K562 (cell line): Measurements from ENCODE around the gene HCST. TPM values are rescaled to one million over a fixed set of nuclear protein-coding genes. Genes with fewer than 3 reads are reported as not detected.
A peak's percentile ranks its signal among the peaks of the same experiment; 100 is the strongest.
"Not testable (repeated sequence)": the region's sequence is repeated elsewhere in the genome, so short reads cannot be mapped to it uniquely, and the experiment has no call there.

ENCODE experiments used
- ATAC-seq: fragments of 200-7000 bp; cut with Tn5 transposase; 3 replicates; pipeline ENCODE4 v1.9.1; 2020; ENCODE audit warnings: moderate library complexity
- BruUV-seq: library from RNA; stranded (reverse); fragments of 400-500 nt; replicated peaks from 2 replicates; lab custom pipeline; 2021; lab: Mats Ljungman, UMichigan
- CTCF ChIA-PET: fragments of 300-600 bp; formaldehyde crosslinking; extraction: SDS; loops from one replicate; lab custom pipeline; 2021; ENCODE audit warnings: low intra/inter-chr PET ratio; lab: Yijun Ruan, JAX
- POLR2A ChIA-PET: fragments of 300-600, 350-650 bp; sonication (Branson Sonifier 250); formaldehyde crosslinking; extraction: SDS; loops from one replicate; lab custom pipeline; 2021; ENCODE audit warnings: antibody characterized with exemption, inconsistent platforms; lab: Yijun Ruan, JAX
- DNase-seq, 4 experiments: peaks; one replicate each; pipeline versions ENCODE4 v3.0.0 to v3.0.0-alpha.2; 2011 to 2018; ENCODE audit warnings: low spot score in 3 of 4, mixed read lengths in 3 of 4; ENCODE audit errors: extremely low read depth in 1 of 4
- FAIRE-seq: peaks from 2 replicates; lab custom pipeline; 2011; peaks lifted over from hg19 to GRCh38; lab: Jason Lieb, UNC
- H2AFZ ChIP-seq: 2 replicates; pipeline ENCODE4 v1.6.0; 2011; ENCODE audit warnings: low read depth, low read length, control low read depth, inconsistent platforms
- H3K27ac ChIP-seq: fragments of 200-600 bp; 3 replicates; pipeline ENCODE4 v1.8.0; 2011; ENCODE audit warnings: low read depth, mild to moderate bottlenecking, control low read depth, inconsistent platforms, low read length, moderate library complexity, mixed read lengths; ENCODE audit errors: extremely low read depth
- H3K27me3 ChIP-seq, 2 experiments: fragments of 300-600 bp in 1 of 2; 2 replicates in 1 of 2; 3 replicates in 1 of 2; pipeline versions ENCODE4 v1.6.0 to v1.8.0; 2011; ENCODE audit warnings: inconsistent platforms in 2 of 2, low read length in 2 of 2, mild to moderate bottlenecking in 1 of 2, mixed read lengths in 1 of 2, moderate library complexity in 1 of 2; ENCODE audit not compliant: control insufficient read depth in 2 of 2, insufficient read depth in 2 of 2
- H3K36me3 ChIP-seq: fragments of 300-600 bp; 3 replicates; pipeline ENCODE4 v1.8.0; 2011; ENCODE audit warnings: mild to moderate bottlenecking, low read length, inconsistent platforms; ENCODE audit not compliant: control insufficient read depth, insufficient read depth
- H3K4me1 ChIP-seq, 2 experiments: fragments of 200-600 bp in 1 of 2; replicated peaks in 1 of 2; 2 replicates in 1 of 2; 3 replicates in 1 of 2; pipeline versions ENCODE4 v1.5.1 to v1.8.0; 2011; ENCODE audit warnings: inconsistent platforms in 2 of 2, low read length in 2 of 2, mild to moderate bottlenecking in 1 of 2, mixed read lengths in 1 of 2, moderate library complexity in 1 of 2; ENCODE audit not compliant: control insufficient read depth in 2 of 2, insufficient read depth in 2 of 2
- H3K4me2 ChIP-seq: 2 replicates; pipeline ENCODE4 v1.6.1; 2011; ENCODE audit warnings: low read length, control low read depth, inconsistent platforms, mixed read lengths; ENCODE audit not compliant: insufficient read depth
- H3K4me3 ChIP-seq: fragments of 200-600 bp; sonication (generic), shearing (Covaris generic); 2 replicates; pipeline ENCODE4 v1.5.1; 2016; ENCODE audit warnings: control low read depth, inconsistent platforms
- H3K79me2 ChIP-seq: fragments of 200-600 bp; 3 replicates; pipeline ENCODE4 v1.8.0; 2011; ENCODE audit warnings: low read length, inconsistent platforms; ENCODE audit not compliant: control insufficient read depth, insufficient read depth
- H3K9ac ChIP-seq, 2 experiments: 2 replicates each; pipeline versions ENCODE4 v1.6.0 to v1.6.1; 2011; ENCODE audit warnings: low read depth in 2 of 2, low read length in 2 of 2, control low read depth in 1 of 2, inconsistent platforms in 1 of 2, mild to moderate bottlenecking in 1 of 2, mixed read lengths in 1 of 2; ENCODE audit not compliant: insufficient read depth in 1 of 2
- H3K9me1 ChIP-seq: one replicate; pipeline ENCODE4 v1.6.0; 2011; ENCODE audit warnings: inconsistent platforms, mild to moderate bottlenecking, low read length, moderate library complexity; ENCODE audit not compliant: control insufficient read depth, insufficient read depth
- H3K9me3 ChIP-seq: replicated peaks from 2 replicates; pipeline ENCODE4 v1.5.1; 2011; ENCODE audit warnings: low read depth, low read length, inconsistent platforms; ENCODE audit not compliant: control insufficient read depth, insufficient read depth
- H4K20me1 ChIP-seq: replicated peaks from 2 replicates; pipeline ENCODE4 v1.6.1; 2011; ENCODE audit warnings: low read length, inconsistent platforms, mixed read lengths; ENCODE audit not compliant: control insufficient read depth, insufficient read depth
- ATF3 ChIP-seq, 2 experiments: fragments of 450-650 bp in 1 of 2; sonication (generic) in 1 of 2; formaldehyde crosslinking in 1 of 2; IDR thresholded peaks in 1 of 2; conservative IDR thresholded peaks in 1 of 2; 2 replicates each; pipeline versions ENCODE4 v1.6.1 to v1.8.1; 2016 to 2023; ENCODE audit warnings: mild to moderate bottlenecking in 2 of 2, moderate library complexity in 2 of 2, inconsistent platforms in 1 of 2, missing genetic modification reagents in 1 of 2
- CBX3 ChIP-seq, 2 experiments: IDR thresholded peaks; 1 replicate in 1 of 2; 2 replicates in 1 of 2; pipeline ENCODE4 v1.6.1; 2012; ENCODE audit warnings: inconsistent platforms in 2 of 2, low read length in 2 of 2, borderline replicate concordance in 1 of 2, control low read depth in 1 of 2
- CREB1 ChIP-seq, 2 experiments: sonication (generic) in 1 of 2; formaldehyde crosslinking in 1 of 2; IDR thresholded peaks; 2 replicates each; pipeline versions ENCODE4 v1.6.1 to v1.8.0; 2012 to 2022; ENCODE audit warnings: inconsistent platforms in 1 of 2, mild to moderate bottlenecking in 1 of 2, missing genetic modification reagents in 1 of 2, moderate library complexity in 1 of 2
- FIP1L1 ChIP-seq: fragments of 200-400 bp; formaldehyde crosslinking; IDR thresholded peaks from 2 replicates; pipeline ENCODE4 v1.6.1; 2018; ENCODE audit warnings: mild to moderate bottlenecking, low read depth, low read length; ENCODE audit not compliant: poor library complexity, severe bottlenecking
- HDGF ChIP-seq: fragments of 450-650 bp; IDR thresholded peaks from 2 replicates; pipeline ENCODE4 v1.6.1; 2016
- KLF6 ChIP-seq: fragments of 250-450 bp; sonication (Bioruptor Pico); IDR thresholded peaks from 2 replicates; pipeline ENCODE4 v1.4.0; 2020; ENCODE audit warnings: mild to moderate bottlenecking, moderate library complexity, borderline replicate concordance
- MYNN ChIP-seq, 2 experiments: sonication (generic); formaldehyde crosslinking in 1 of 2; IDR thresholded peaks; 2 replicates each; pipeline versions ENCODE4 v1.5.0 to v1.6.1; 2016 to 2020; ENCODE audit warnings: antibody characterized with exemption in 1 of 2, missing genetic modification reagents in 1 of 2
- PBX2 ChIP-seq, 2 experiments: IDR thresholded peaks in 1 of 2; conservative IDR thresholded peaks in 1 of 2; 2 replicates each; pipeline ENCODE4 v1.6.1; 2016; ENCODE audit warnings: low read depth in 2 of 2, mild to moderate bottlenecking in 1 of 2, missing compliant biosample characterization in 1 of 2, missing genetic modification characterization in 1 of 2, moderate library complexity in 1 of 2
- SMARCE1 ChIP-seq: fragments of 450-650 bp; IDR thresholded peaks from 2 replicates; pipeline ENCODE4 v1.7.1; 2016; ENCODE audit warnings: mild to moderate bottlenecking
- SP1 ChIP-seq: sonication (generic); formaldehyde crosslinking; IDR thresholded peaks from 2 replicates; pipeline ENCODE4 v1.8.1; 2022; ENCODE audit warnings: mild to moderate bottlenecking, missing genetic modification reagents
- TCF7L2 ChIP-seq: fragments of 150-350 bp; IDR thresholded peaks from 2 replicates; pipeline ENCODE4 v1.6.1; 2016; ENCODE audit warnings: low read depth, mild to moderate bottlenecking, low read length, moderate library complexity
- ZNF263 ChIP-seq: sonication (generic); formaldehyde crosslinking; IDR thresholded peaks from 2 replicates; pipeline ENCODE4 v1.8.0; 2022; ENCODE audit warnings: mild to moderate bottlenecking, missing genetic modification reagents, borderline replicate concordance
- ZNF316 ChIP-seq: fragments of 450-650 bp; IDR thresholded peaks from 2 replicates; pipeline ENCODE4 v1.6.1; 2016
- WGBS: fragments of 100-300 bp; shearing (Covaris generic); methylation state at CpG from one replicate; pipeline ENCODE4 v1.1.6; 2016; ENCODE audit warnings: low coverage, mixed read lengths; ENCODE audit not compliant: insufficient coverage; ENCODE audit errors: missing lambda C conversion rate; 5-methylcytosine and 5-hydroxymethylcytosine counted together
- in situ Hi-C: fragments of 300-500 bp; cut with MboI; formaldehyde crosslinking; loops from 4 replicates; pipeline ENCODE4 v1.15.0; 2018; ENCODE audit warnings: inconsistent platforms, mixed read lengths
- intact Hi-C: fragments of 100-400 bp; cut with micrococcal nuclease; formaldehyde crosslinking; loops from 2 replicates; pipeline ENCODE4 v1.14.2; 2022
- polyA plus RNA-seq, 8 experiments: library from polyadenylated mRNA; depleted of rRNA in 4 of 8; stranded (reverse) in 5 of 8; unstranded in 3 of 8; fragments of >200 nt; fragmentation: Nextera tagmentation in 2 of 8; fragmentation: Illumina TruSeq in 1 of 8; extraction: Ambion mirVana in 2 of 8; extraction: Trizol in 1 of 8; gene quantifications; 2 replicates each; pipeline versions ENCODE4 v1.2.1 to v1.2.3, GENCODE V29; 2011 to 2014; ENCODE audit warnings: inconsistent platforms in 1 of 8, missing spikeins in 1 of 8
- total RNA-seq, 7 experiments: library from RNA; depleted of rRNA in 6 of 7; stranded (reverse); fragments of >200 nt in 6 of 7; fragmentation: Illumina TruSeq in 2 of 7; extraction: Trizol in 2 of 7; gene quantifications; 2 replicates each; pipeline versions ENCODE4 v1.2.1 to v1.2.3, GENCODE V29; 2011 to 2021; ENCODE audit warnings: low replicate concordance in 1 of 7

The HCST gene
- total and polyA plus RNA-seq, 9 of the 15 experiments (the other 6 are each of a cell fraction or from before 2014, with no cell fraction given): 0.29 to 1.9 (median 0.95) TPM; not detected in 2

- TF ChIP-seq KLF6 (no peak), ZNF263 (CRISPR knock-in tag) (no peak), TCF7L2 (no peak), FIP1L1 (peak; percentile 63), CREB1 (IDR thresholded peaks at IDR 0.05) (no peak), CREB1 (CRISPR knock-in tag; IDR thresholded peaks at IDR 0.05) (peak; percentile 39; the same call in 1 of the 2 replicates), CBX3 (IDR thresholded peaks at IDR 0.05; ENCODE audit: borderline replicate concordance in 1 of 2, low read length in 2 of 2) (peak in 1 of 2 experiments; percentile 64; a peak in 1 of 3 replicates)
- TF ChIP-seq, all 486 proteins: peak for 69
Measured at GRCh38 chr19:35869327-35870123, 32.8 kb upstream of the HCST start (continued).

GRCh38 chr19:35870124-35870736 is 32.1 kb upstream of the HCST start:
- H2AFZ ChIP-seq: peak overlapping the region; percentile 96
- H3K9me1 ChIP-seq; FAIRE-seq; BruUV-seq; H3K79me2 ChIP-seq; intact Hi-C loops; H4K20me1 ChIP-seq; in situ Hi-C loops; CTCF ChIA-PET; H3K36me3 ChIP-seq; H3K9me3 ChIP-seq; TF ChIP-seq MYNN (CRISPR knock-in tag; IDR thresholded peaks at IDR 0.05); ATF3 (IDR thresholded peaks at IDR 0.05); PBX2 (CRISPR knock-in tag; IDR thresholded peaks at IDR 0.05; ENCODE audit: low read depth): not testable (repeated sequence)
- peak; percentile 84 to 94 (median 86) for DNase-seq
- 0 out of 4 replicates have a peak overlapping the region, but pooled peaks of 1 of the 2 experiments have one; percentile 17 for H3K9ac ChIP-seq
- 0 out of 3 replicates have a peak overlapping the region, but pooled peaks have one; percentile 8 for H3K27ac ChIP-seq
- peak overlapping the region; percentile 45 for H3K4me3 ChIP-seq
- POLR2A ChIA-PET: interaction anchor here (0.7 to 1.9 kb wide), 9 partner anchors 10 to 280 kb away, joined by 3 to 9 read pairs (median 3); partner anchors contain the start of genes HAUS5, KIRREL2 and LIN37
- H3K4me2 ChIP-seq: peak overlapping the region; percentile 86
- peak; percentile 87 for ATAC-seq
- H3K4me1 ChIP-seq: peaks cover 20 to 45% of the 10 kb centered on the region in 2 experiments
- peaks cover 0 to 10% of the 10 kb centered on the region in 2 experiments; a peak in 2 of 5 replicates for H3K27me3 ChIP-seq
- WGBS: 37% methylated on average over 24 of the region's 26 CpGs
- TF ChIP-seq SP1 (CRISPR knock-in tag): peak; percentile 52
- TF ChIP-seq MYNN (IDR thresholded peaks at IDR 0.05): 0 out of 2 replicates have a peak, but pooled peaks have one; percentile 40
- 0 out of 2 replicates have a peak, but pooled peaks have one; percentile 14 for TF ChIP-seq ATF3 (CRISPR knock-in tag; conservative IDR thresholded peaks at IDR 0.05)
- TF ChIP-seq PBX2 (tag; conservative IDR thresholded peaks at IDR 0.05; ENCODE audit: low read depth): peak; percentile 64
- peak; percentile 65; the same call in 1 of the 2 replicates for TF ChIP-seq HDGF
- 0 out of 2 replicates have a peak, but pooled peaks have one; percentile 24 for TF ChIP-seq SMARCE1
- TF ChIP-seq ZNF316: peak; percentile 12; the same call in 1 of the 2 replicates
